ENCODE measurements around the gene ABLIM2. TPM values are rescaled to one million over a fixed set of nuclear protein-coding genes. Genes with fewer than 3 reads are reported as not detected.

The ABLIM2 gene
- polyA plus RNA-seq, 3 donors: 0.21 TPM; not detected in 2

- DNase-seq: no peak
- no peak for TF ChIP-seq CTCF (IDR thresholded peaks at IDR 0.05)
- WGBS (ENCODE audit: insufficient coverage): 92% methylated on average over 7 of the region's 7 CpGs
- no peak overlapping the region for H2AFZ ChIP-seq (ENCODE audit: insufficient read depth, low read depth, low read length, poor library complexity, severe bottlenecking)
- Mint-ChIP-seq H3K27ac (peak overlapping the region in 1 of 7 donors; percentile 21), H3K36me3 (no peaks in the 10 kb centered on the region), H3K9me3 (peaks cover 0 to 2% (median 0%) of the 10 kb centered on the region in 7 donors), H3K4me1 (no peaks in the 10 kb centered on the region), H3K27me3 (ENCODE audit: low read depth in 3 of 3) (peaks cover 9 to 11% (median 10%) of the 10 kb centered on the region in 3 donors), H3K4me3 (no peak overlapping the region)
- intact Hi-C loops (cut with micrococcal nuclease): no loop called here
- H4K20me1 ChIP-seq (ENCODE audit: insufficient read depth, low read length): no peaks in the 10 kb centered on the region
- no peak overlapping the region for H3K27ac ChIP-seq (ENCODE audit: low read depth in 1 of 2, low read length in 2 of 2)
- H3K4me1 ChIP-seq (ENCODE audit: control insufficient read depth in 1 of 2, insufficient read depth in 2 of 2, low read length in 2 of 2): no peaks in the 10 kb centered on the region
- no peaks in the 10 kb centered on the region for H3K36me3 ChIP-seq (replicated peaks in 1 of 2; ENCODE audit: control insufficient read depth in 1 of 2, insufficient read depth in 2 of 2, low read length in 2 of 2)
- no peak overlapping the region for H3K4me2 ChIP-seq (replicated peaks; ENCODE audit: extremely low read depth, low read length, poor library complexity, severe bottlenecking)
- H3K9ac ChIP-seq (ENCODE audit: insufficient read depth, low read length, poor library complexity, severe bottlenecking): no peak overlapping the region
- H3K9me3 ChIP-seq (replicated peaks in 1 of 2; ENCODE audit: control insufficient read depth in 1 of 2, insufficient read depth in 1 of 2, low read length in 2 of 2): no peaks in the 10 kb centered on the region
- no peaks in the 10 kb centered on the region for H3K79me2 ChIP-seq (ENCODE audit: insufficient read depth, low read length)
- H3K4me3 ChIP-seq (replicated peaks in 1 of 3; ENCODE audit: low read depth in 2 of 3, low read length in 3 of 3): no peak overlapping the region
- peaks cover 0 to 2% of the 10 kb centered on the region in 2 donors for H3K27me3 ChIP-seq (ENCODE audit: control insufficient read depth in 2 of 2, insufficient read depth in 2 of 2, low read length in 2 of 2)
These were observed 182.6 kb downstream of the ABLIM2 start for GRCh38 chr4:7976025-7976424.

GRCh38 chr4:7974425-7974824 lies 184.2 kb downstream of the ABLIM2 start:
- Histone ChIP-seq H3K9ac (ENCODE audit: insufficient read depth, low read length, poor library complexity, severe bottlenecking) (no peak overlapping the region), H3K4me1 (ENCODE audit: control insufficient read depth in 1 of 2, insufficient read depth in 2 of 2, low read length in 2 of 2) (no peaks in the 10 kb centered on the region), H3K9me3 (replicated peaks in 1 of 2; ENCODE audit: control insufficient read depth in 1 of 2, insufficient read depth in 1 of 2, low read length in 2 of 2) (no peaks in the 10 kb centered on the region), H3K27me3 (ENCODE audit: control insufficient read depth in 2 of 2, insufficient read depth in 2 of 2, low read length in 2 of 2) (peaks cover 0 to 6% of the 10 kb centered on the region in 2 donors), H3K79me2 (ENCODE audit: insufficient read depth, low read length) (no peaks in the 10 kb centered on the region), H3K4me2 (replicated peaks; ENCODE audit: extremely low read depth, low read length, poor library complexity, severe bottlenecking) (no peak overlapping the region), H2AFZ (ENCODE audit: insufficient read depth, low read depth, low read length, poor library complexity, severe bottlenecking) (no peak overlapping the region), H3K36me3 (replicated peaks in 1 of 2; ENCODE audit: control insufficient read depth in 1 of 2, insufficient read depth in 2 of 2, low read length in 2 of 2) (no peaks in the 10 kb centered on the region), H4K20me1 (ENCODE audit: insufficient read depth, low read length) (no peaks in the 10 kb centered on the region), H3K27ac (ENCODE audit: low read depth in 1 of 2, low read length in 2 of 2) (no peak overlapping the region), H3K4me3 (replicated peaks in 1 of 3; ENCODE audit: low read depth in 2 of 3, low read length in 3 of 3) (no peak overlapping the region)
- WGBS (ENCODE audit: insufficient coverage): 100% methylated on average over 1 of the region's 1 CpG
- intact Hi-C loops (cut with micrococcal nuclease): no loop called here
- Mint-ChIP-seq H3K9me3 (peaks cover 0 to 2% (median 0%) of the 10 kb centered on the region in 7 donors), H3K4me3 (no peak overlapping the region), H3K27ac (no peak overlapping the region), H3K36me3 (no peaks in the 10 kb centered on the region), H3K4me1 (peaks cover 8% of the 10 kb centered on the region), H3K27me3 (ENCODE audit: low read depth in 3 of 3) (peaks cover 7 to 21% (median 18%) of the 10 kb centered on the region in 3 donors)
- no peak for TF ChIP-seq CTCF (IDR thresholded peaks at IDR 0.05)
- DNase-seq: no peak
